ENCODE results near the gene APBA1. TPM values are rescaled to one million over a fixed set of nuclear protein-coding genes. Genes with fewer than 3 reads are reported as not detected.
A peak's percentile ranks its signal among the peaks of the same experiment; 100 is the strongest.

The APBA1 gene
- total RNA-seq, 1 experiment from 2014 or later = 1.8 TPM

GRCh38 chr9:69718218-69718617 lies 46.0 kb upstream of the APBA1 start:
- no peaks in the 10 kb centered on the region for H4K20me1 ChIP-seq (ENCODE audit: control insufficient read depth, insufficient read depth, insufficient read length)
- no peak for TF ChIP-seq CTCF (conservative IDR thresholded peaks at IDR 0.05)
- no peak overlapping the region for H3K56ac ChIP-seq (ENCODE audit: insufficient read length, low read depth, low read length)

More at GRCh38 chr9:69718218-69718617, 46.0 kb upstream of the APBA1 start:
- Histone ChIP-seq H2BK20ac (ENCODE audit: low read depth, low read length, poor library complexity, severe bottlenecking) (no peak overlapping the region), H4K8ac (replicated peaks; ENCODE audit: insufficient read length, low read depth, low read length) (no peak overlapping the region), H3K23ac (ENCODE audit: insufficient read length, low read depth, low read length) (no peak overlapping the region), H3T11ph (ENCODE audit: low read length) (no peak overlapping the region), H2AFZ (ENCODE audit: low read length) (no peak overlapping the region), H4K91ac (ENCODE audit: insufficient read length, low read depth, low read length) (no peak overlapping the region), H4K5ac (ENCODE audit: insufficient read length, low read depth, low read length) (no peak overlapping the region), H3K27me3 (ENCODE audit: insufficient read depth, low read length) (no peaks in the 10 kb centered on the region), H3K9ac (ENCODE audit: extremely low read depth, insufficient read length, low read length) (no peak overlapping the region), H3K9me3 (ENCODE audit: control insufficient read depth, low read depth, low read length) (no peaks in the 10 kb centered on the region), H2BK120ac (ENCODE audit: low read depth, low read length, poor library complexity, severe bottlenecking) (no peak overlapping the region), H2AK5ac (ENCODE audit: insufficient read length, low read length) (no peak overlapping the region), H3K23me2 (ENCODE audit: insufficient read length, low read depth, low read length, poor library complexity, severe bottlenecking) (no peaks in the 10 kb centered on the region), H3K18ac (ENCODE audit: insufficient read length, low read depth, low read length) (no peak overlapping the region), H3K4ac (ENCODE audit: low read depth, low read length) (no peak overlapping the region), H3K4me1 (ENCODE audit: insufficient read depth, low read length) (no peaks in the 10 kb centered on the region), H3K79me2 (ENCODE audit: insufficient read depth, low read length) (no peaks in the 10 kb centered on the region), H3K4me2 (ENCODE audit: insufficient read depth, insufficient read length, low read length) (no peak overlapping the region), H2BK5ac (ENCODE audit: insufficient read length, low read length) (no peak overlapping the region), H3K79me1 (ENCODE audit: insufficient read depth, low read depth, low read length, poor library complexity, severe bottlenecking) (no peaks in the 10 kb centered on the region), H3K14ac (ENCODE audit: insufficient read depth, low read length) (no peak overlapping the region), H2BK12ac (ENCODE audit: insufficient read length, low read depth, low read length) (no peak overlapping the region), H3K27ac (ENCODE audit: insufficient read length, low read depth, low read length) (no peak overlapping the region), H2BK15ac (ENCODE audit: low read depth, low read length) (no peak overlapping the region)
- H3K27me3 Mint-ChIP-seq (ENCODE audit: low read depth) = no peaks in the 10 kb centered on the region
- no peak for DNase-seq
- peaks cover 31 to 72% (median 70%) of the 10 kb centered on the region in 3 experiments for H3K36me3 Mint-ChIP-seq (ENCODE audit: insufficient read depth in 1 of 3, low read depth in 3 of 3)
- no peak overlapping the region for H3K4me3 Mint-ChIP-seq
- peak overlapping the region in 1 of 3 experiments; percentile 23; a peak in 1 of 7 replicates for H3K27ac Mint-ChIP-seq
- WGBS (ENCODE audit: extremely low coverage, insufficient read length, low lambda C conversion rate) = no CpG with 5 or more reads among the region's 6 CpGs
- peaks cover 5 to 20% of the 10 kb centered on the region in 2 experiments; a peak in 2 of 4 replicates for H3K4me1 Mint-ChIP-seq
- H3K9me3 Mint-ChIP-seq = peaks cover 0 to 5% of the 10 kb centered on the region in 2 experiments; a peak in 2 of 5 replicates

All from H9 (cell line).